ENCODE results near the gene MOK. TPM values are rescaled to one million over a fixed set of nuclear protein-coding genes. Genes with fewer than 3 reads are reported as not detected.

MOK gene
- total RNA-seq, 1 donor from 2014 or later: 18.2 TPM

DNA sequence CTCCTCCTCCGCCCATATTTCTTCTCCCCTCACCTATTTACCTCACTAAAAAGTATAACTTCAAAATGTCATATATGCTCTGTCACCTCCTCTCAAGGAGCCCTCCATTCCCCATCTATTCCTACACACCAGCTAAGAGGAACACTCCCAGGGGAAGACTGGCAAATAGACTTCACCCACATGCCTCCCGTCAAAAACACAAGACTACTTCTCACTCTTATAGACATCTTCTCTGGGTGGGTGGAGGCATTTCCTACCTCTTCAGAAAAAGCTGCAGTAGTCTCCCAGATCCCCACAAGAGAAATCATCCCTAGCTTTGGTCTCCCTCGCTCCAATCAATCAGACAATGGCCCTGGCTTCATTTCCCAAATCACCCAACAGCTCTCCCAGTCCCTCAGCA lies 66.2 kb downstream of the MOK start:
- TF ChIP-seq, protein P1, sequence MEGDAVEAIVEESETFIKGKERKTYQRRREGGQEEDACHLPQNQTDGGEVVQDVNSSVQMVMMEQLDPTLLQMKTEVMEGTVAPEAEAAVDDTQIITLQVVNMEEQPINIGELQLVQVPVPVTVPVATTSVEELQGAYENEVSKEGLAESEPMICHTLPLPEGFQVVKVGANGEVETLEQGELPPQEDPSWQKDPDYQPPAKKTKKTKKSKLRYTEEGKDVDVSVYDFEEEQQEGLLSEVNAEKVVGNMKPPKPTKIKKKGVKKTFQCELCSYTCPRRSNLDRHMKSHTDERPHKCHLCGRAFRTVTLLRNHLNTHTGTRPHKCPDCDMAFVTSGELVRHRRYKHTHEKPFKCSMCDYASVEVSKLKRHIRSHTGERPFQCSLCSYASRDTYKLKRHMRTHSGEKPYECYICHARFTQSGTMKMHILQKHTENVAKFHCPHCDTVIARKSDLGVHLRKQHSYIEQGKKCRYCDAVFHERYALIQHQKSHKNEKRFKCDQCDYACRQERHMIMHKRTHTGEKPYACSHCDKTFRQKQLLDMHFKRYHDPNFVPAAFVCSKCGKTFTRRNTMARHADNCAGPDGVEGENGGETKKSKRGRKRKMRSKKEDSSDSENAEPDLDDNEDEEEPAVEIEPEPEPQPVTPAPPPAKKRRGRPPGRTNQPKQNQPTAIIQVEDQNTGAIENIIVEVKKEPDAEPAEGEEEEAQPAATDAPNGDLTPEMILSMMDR (conservative IDR thresholded peaks at IDR 0.05): no peak
- Mint-ChIP-seq H3K36me3 (ENCODE audit: low read depth) (no peaks in the 10 kb centered on the region), H3K4me3 (no peak overlapping the region), H3K4me1 (no peaks in the 10 kb centered on the region), H3K9me3 (no peaks in the 10 kb centered on the region), H3K27ac (ENCODE audit: unreplicated experiment) (no peak overlapping the region), H3K27me3 (ENCODE audit: low read depth) (no peaks in the 10 kb centered on the region)
- no peak for DNase-seq (ENCODE audit: low read depth, low spot score)

DNA sequence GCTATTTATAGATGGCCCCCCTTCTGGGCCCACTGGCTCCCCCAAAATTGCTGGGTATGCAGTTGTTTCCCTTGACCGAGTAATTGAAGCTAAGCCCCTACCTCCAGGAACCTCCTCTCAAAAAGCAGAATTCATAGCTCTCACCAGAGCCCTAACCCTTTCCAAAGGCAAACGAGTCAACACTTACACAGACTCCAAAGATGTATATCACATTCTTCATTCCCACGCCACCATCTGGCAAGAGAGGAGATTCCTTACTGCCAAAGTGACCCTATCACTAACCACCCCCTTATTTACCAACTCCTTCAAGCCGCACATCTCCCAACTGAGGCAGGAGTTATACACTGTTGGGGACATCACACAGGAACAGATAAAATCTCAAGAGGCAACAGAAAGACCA lies 66.8 kb downstream of the MOK start:
- Mint-ChIP-seq H3K4me3 (no peak overlapping the region), H3K27me3 (ENCODE audit: low read depth) (no peaks in the 10 kb centered on the region), H3K9me3 (no peaks in the 10 kb centered on the region), H3K4me1 (no peaks in the 10 kb centered on the region), H3K36me3 (ENCODE audit: low read depth) (no peaks in the 10 kb centered on the region), H3K27ac (ENCODE audit: unreplicated experiment) (no peak overlapping the region)
- no peak for DNase-seq (ENCODE audit: low read depth, low spot score)
- TF ChIP-seq, protein P1 (conservative IDR thresholded peaks at IDR 0.05): no peak

DNA sequence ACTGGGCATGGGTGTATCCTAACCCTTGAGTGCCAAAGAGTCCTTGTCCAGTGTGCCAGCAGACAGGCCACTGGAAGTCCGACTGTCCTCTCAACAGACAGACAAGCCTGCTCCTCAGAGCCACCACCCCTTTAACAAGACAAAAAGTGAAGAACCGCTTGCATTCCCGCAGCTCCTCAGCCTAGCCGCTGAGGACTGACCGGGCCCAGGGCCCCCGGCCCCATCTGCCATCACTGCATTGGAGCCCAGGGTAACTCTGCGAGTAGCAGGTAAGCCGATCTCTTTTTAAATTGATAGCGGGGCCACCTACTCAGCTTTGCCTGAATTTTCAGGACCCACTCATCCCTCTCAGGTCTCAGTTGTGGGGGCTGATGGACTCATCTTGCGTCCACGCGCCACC lies 68.9 kb downstream of the MOK start:
- no peak for DNase-seq (ENCODE audit: low read depth, low spot score)
- Mint-ChIP-seq H3K4me3 (no peak overlapping the region), H3K4me1 (no peaks in the 10 kb centered on the region), H3K36me3 (ENCODE audit: low read depth) (no peaks in the 10 kb centered on the region), H3K27ac (ENCODE audit: unreplicated experiment) (no peak overlapping the region), H3K9me3 (no peaks in the 10 kb centered on the region), H3K27me3 (ENCODE audit: low read depth) (no peaks in the 10 kb centered on the region)
- TF ChIP-seq, protein P1 (conservative IDR thresholded peaks at IDR 0.05): no peak

DNA sequence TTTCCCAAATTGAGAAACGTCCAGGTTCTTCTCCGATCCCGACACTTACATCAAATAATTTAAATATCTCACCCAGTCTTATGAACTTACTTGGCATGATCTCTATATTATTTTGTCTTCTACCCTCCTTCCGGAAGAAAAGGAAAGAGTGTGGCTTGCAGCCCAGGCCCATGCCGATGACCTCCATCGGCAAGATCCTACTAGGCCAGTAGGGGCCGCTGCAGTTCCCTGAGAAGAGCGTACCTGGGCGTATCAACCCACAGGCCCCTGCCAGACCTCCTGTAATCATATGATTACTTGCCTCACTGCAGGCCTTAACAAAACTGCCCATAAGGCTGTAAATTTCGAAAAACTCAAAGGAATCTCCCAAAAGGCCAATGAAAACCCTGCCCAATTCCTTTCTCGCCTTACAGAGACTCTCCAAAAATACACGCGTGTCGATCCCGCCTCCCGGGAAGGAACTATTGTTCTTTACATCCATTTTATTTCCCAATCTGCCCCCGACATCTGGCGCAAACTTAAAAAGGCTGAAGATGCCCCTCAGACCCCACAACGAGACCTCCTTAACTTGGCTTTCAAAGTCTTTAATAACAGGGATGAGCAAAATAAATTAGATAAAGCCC lies 69.6 kb downstream of the MOK start:
- TF ChIP-seq, protein P1 (conservative IDR thresholded peaks at IDR 0.05): peak; percentile 87
- H3K4me1 Mint-ChIP-seq: no peaks in the 10 kb centered on the region

DNA sequence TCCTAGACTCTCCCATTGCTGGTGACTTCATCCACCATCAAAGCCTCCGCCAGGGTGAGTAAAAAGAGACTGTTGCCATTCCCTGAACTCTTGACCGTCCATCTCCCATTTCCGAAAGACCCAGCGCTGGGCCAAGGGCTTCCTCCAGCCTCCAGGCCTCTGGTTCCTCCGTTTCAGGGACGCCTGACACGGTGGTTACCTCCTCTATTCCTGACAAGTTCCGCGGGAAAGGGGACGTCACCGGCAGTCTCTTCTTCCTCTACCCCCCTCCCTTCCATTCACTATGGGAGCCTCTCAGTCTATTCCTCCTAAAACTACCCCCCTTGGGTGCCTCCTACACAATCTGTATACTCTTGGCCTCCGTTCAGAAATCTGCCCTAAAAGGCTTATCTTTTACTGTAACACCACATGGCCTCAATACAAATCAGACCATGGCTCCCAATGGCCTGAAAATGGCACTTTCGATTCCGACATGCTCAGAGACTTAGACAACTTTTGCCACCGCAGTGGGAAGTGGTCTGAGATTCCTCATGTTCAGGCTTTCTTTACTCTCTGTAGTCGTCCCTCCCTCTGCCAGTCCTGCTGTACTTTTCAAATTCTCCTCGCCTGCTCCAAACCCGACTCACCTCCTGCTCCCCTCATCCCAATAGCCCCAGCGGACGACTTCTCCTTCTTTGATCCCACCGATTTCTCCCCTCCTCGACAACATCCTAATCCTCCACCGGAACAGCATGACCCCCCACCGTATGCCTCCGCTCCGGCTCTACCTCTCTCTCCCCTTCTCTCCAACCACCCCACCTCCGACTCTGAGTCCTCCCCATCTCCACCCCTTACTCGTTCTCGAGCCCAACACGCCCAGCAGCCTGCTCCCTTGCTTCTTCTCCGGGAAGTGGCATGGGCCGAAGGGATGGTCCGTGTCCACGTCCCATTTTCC lies 70.4 kb downstream of the MOK start:
- Mint-ChIP-seq H3K27me3 (ENCODE audit: low read depth) (no peaks in the 10 kb centered on the region), H3K4me1 (no peaks in the 10 kb centered on the region), H3K36me3 (ENCODE audit: low read depth) (no peaks in the 10 kb centered on the region), H3K4me3 (no peak overlapping the region), H3K27ac (ENCODE audit: unreplicated experiment) (no peak overlapping the region), H3K9me3 (no peaks in the 10 kb centered on the region)
- TF ChIP-seq, protein P1 (conservative IDR thresholded peaks at IDR 0.05): no peak
- no peak for DNase-seq (ENCODE audit: low read depth, low spot score)

More for the DNA sequence above, 69.6 kb downstream of the MOK start:
- Mint-ChIP-seq H3K27ac (ENCODE audit: unreplicated experiment) (no peak overlapping the region), H3K4me3 (no peak overlapping the region), H3K27me3 (ENCODE audit: low read depth) (no peaks in the 10 kb centered on the region), H3K36me3 (ENCODE audit: low read depth) (no peaks in the 10 kb centered on the region), H3K9me3 (no peaks in the 10 kb centered on the region)
- DNase-seq (ENCODE audit: low read depth, low spot score): peak; percentile 75

Measured in neural crest cell (in vitro differentiated cells).